Progenitor cell of endocrine pancreas (in vitro differentiated cells): ENCODE data around the gene PLB1. TPM values are rescaled to one million over a fixed set of nuclear protein-coding genes. Genes with fewer than 3 reads are reported as not detected.
A peak's percentile ranks its signal among the peaks of the same experiment; 100 is the strongest.

Experiments
- DNase-seq: peaks from one replicate; pipeline ENCODE4 v3.0.0; 2021; ENCODE audit warnings: low spot score; ENCODE audit not compliant: unreplicated experiment
- H3K27ac Mint-ChIP-seq: 2 replicates; pipeline ENCODE4 v1.8.0; 2021; ENCODE audit warnings: mild to moderate bottlenecking, moderate library complexity, mixed read lengths
- H3K27me3 Mint-ChIP-seq: 2 replicates; pipeline ENCODE4 v1.8.0; 2021; ENCODE audit warnings: mixed read lengths
- H3K36me3 Mint-ChIP-seq: 2 replicates; pipeline ENCODE4 v1.8.0; 2022; ENCODE audit warnings: mixed read lengths; ENCODE audit not compliant: insufficient read depth
- H3K4me1 Mint-ChIP-seq: 2 replicates; pipeline ENCODE4 v1.8.0; 2021; ENCODE audit warnings: low read depth, mixed read lengths
- H3K4me3 Mint-ChIP-seq: 2 replicates; pipeline ENCODE4 v1.8.0; 2021; ENCODE audit warnings: low read depth, mild to moderate bottlenecking, moderate library complexity, mixed read lengths
- H3K9me3 Mint-ChIP-seq: 2 replicates; pipeline ENCODE4 v1.8.0; 2021; ENCODE audit warnings: low read depth, mixed read lengths
- CTCF ChIP-seq: fragments of 200-600 bp; sonication (generic); IDR thresholded peaks from one replicate; pipeline ENCODE4 v1.5.0; 2021; ENCODE audit warnings: antibody characterized with exemption, mild to moderate bottlenecking; ENCODE audit not compliant: unreplicated experiment
- total RNA-seq: library from RNA; stranded (reverse); gene quantifications from 2 replicates; pipeline ENCODE4 v1.2.1, GENCODE V29; 2021

Gene PLB1
- total RNA-seq, 1 donor from 2014 or later = 0.65 TPM

- Mint-ChIP-seq H3K4me1 (no peaks in the 10 kb centered on the region), H3K27ac (peak overlapping the region; percentile 40), H3K27me3 (peaks cover 3% of the 10 kb centered on the region), H3K4me3 (no peak overlapping the region), H3K9me3 (no peaks in the 10 kb centered on the region), H3K36me3 (no peaks in the 10 kb centered on the region)
- no peak for DNase-seq
- no peak for TF ChIP-seq CTCF
Measured at GRCh38 chr2:28583899-28584553, 88.2 kb downstream of the PLB1 start.

- Mint-ChIP-seq H3K27ac (no peak overlapping the region), H3K36me3 (no peaks in the 10 kb centered on the region), H3K9me3 (no peaks in the 10 kb centered on the region), H3K27me3 (peaks cover 6% of the 10 kb centered on the region), H3K4me1 (no peaks in the 10 kb centered on the region), H3K4me3 (no peak overlapping the region)
- no peak for DNase-seq
- no peak for TF ChIP-seq CTCF
Measured at GRCh38 chr2:28586867-28587266, 91.0 kb downstream of the PLB1 start.

- no peaks in the 10 kb centered on the region for H3K36me3 Mint-ChIP-seq
- H3K27me3 Mint-ChIP-seq = peaks cover 6% of the 10 kb centered on the region
- no peak for DNase-seq
- no peaks in the 10 kb centered on the region for H3K4me1 Mint-ChIP-seq
- H3K4me3 Mint-ChIP-seq = no peak overlapping the region
- TF ChIP-seq CTCF = no peak
- H3K9me3 Mint-ChIP-seq = no peaks in the 10 kb centered on the region
- peak overlapping the region; percentile 11 for H3K27ac Mint-ChIP-seq
Measured at GRCh38 chr2:28587526-28588291, 91.8 kb downstream of the PLB1 start.

GRCh38 chr2:28588292-28588670, 92.4 kb downstream of the PLB1 start:
- H3K36me3 Mint-ChIP-seq = no peaks in the 10 kb centered on the region
- no peak for TF ChIP-seq CTCF
- no peak overlapping the region for H3K4me3 Mint-ChIP-seq
- peak overlapping the region; percentile 11 for H3K27ac Mint-ChIP-seq
- H3K27me3 Mint-ChIP-seq = peaks cover 6% of the 10 kb centered on the region
- no peak for DNase-seq
- H3K9me3 Mint-ChIP-seq = no peaks in the 10 kb centered on the region
- H3K4me1 Mint-ChIP-seq = no peaks in the 10 kb centered on the region

- Mint-ChIP-seq H3K4me3 (no peak overlapping the region), H3K27ac (no peak overlapping the region), H3K9me3 (no peaks in the 10 kb centered on the region), H3K27me3 (peaks cover 6% of the 10 kb centered on the region), H3K4me1 (peaks cover 6% of the 10 kb centered on the region), H3K36me3 (no peaks in the 10 kb centered on the region)
- DNase-seq = no peak
- TF ChIP-seq CTCF = no peak
Measured at GRCh38 chr2:28589746-28590463, 94.0 kb downstream of the PLB1 start.
